Stimulated activated CD8-positive, alpha-beta memory T cell treated with anti-CD3 and anti-CD28 coated beads, Interleukin-7, amount 100 ng/mL, for 48 hours (primary cell): ENCODE results near the gene COQ3.
"Not testable (repeated sequence)": the region's sequence is repeated elsewhere in the genome, so short reads cannot be mapped to it uniquely, and the experiment has no call there.

Experiments used
- DNase-seq, 2 donors: peaks; one replicate each; pipeline ENCODE4 v3.0.0-alpha.2; 2020; ENCODE audit warnings: low read depth in 1 of 2; ENCODE audit errors: extremely low read depth in 1 of 2

COQ3 gene

DNA sequence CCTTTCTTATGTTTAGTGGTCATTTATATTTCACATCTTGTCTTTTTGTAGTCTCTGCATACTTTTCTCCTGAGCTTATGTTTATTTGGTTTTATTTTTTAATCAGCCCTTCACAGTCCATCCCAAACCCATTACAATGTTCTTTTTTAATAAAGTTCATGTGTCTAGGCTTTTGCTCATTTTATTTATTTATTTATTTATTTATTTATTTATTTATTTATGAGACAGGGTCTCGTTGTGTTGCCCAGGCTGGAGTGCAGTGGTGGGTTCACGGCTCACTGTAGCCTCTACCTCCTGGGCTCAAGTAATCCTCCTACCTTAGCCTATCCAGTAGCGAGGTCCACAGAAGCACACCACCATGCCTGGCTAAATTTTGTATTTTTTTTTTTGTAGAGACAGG, 3.1 kb downstream of the COQ3 start:
- DNase-seq, result no peak

GRCh38 chr6:99384507-99384906, 9.5 kb downstream of the COQ3 start:
- DNase-seq, result no peak

DNA sequence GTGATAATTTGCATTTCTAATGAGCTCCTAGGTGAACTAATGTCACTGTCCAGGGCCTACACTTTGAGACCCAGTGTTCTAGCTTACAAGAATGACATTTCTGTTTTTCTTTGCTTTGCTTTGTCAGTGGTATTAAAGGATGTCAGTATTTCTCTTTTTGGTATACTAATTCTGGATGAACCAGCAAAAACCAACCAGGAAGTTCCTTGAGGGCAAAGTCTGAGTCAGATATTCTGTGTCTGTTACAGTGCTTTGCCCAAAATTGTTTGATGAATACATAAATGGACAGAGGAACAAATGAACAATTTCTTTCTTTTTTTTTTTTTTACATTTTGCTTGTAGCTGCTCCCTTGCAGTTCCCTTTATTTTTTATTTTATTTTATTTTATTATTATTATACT, 15.4 kb downstream of the COQ3 start:
- no peak for DNase-seq

- no peak for DNase-seq
Observed at GRCh38 chr6:99369533-99369932, 24.5 kb downstream of the COQ3 start.

GRCh38 chr6:99366852-99367251, 27.1 kb downstream of the COQ3 start:
- no peak for DNase-seq

GRCh38 chr6:99364026-99364425, 30.0 kb downstream of the COQ3 start:
- no peak for DNase-seq

- DNase-seq, result peak in 1 of 2 donors; percentile 11
Observed at GRCh38 chr6:99362678-99363268, 31.2 kb downstream of the COQ3 start.

DNA sequence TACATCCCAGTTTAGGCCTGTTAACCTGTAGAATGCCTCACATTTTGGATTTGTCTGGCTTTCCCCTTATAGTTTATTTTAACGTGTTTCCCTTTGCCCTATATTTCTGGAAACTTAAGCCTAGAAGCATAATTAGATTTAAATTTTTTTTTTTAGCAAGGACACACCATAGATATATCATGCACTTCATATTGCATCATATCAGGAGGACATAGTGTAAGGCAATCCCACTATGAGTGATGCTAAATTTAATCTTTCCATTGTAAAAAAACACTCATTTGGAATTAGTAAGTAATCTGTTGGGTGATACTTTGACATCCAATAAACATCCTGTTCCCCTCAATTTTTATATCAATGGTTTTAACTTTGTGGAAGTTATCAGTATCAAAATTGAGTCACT, 34.2 kb downstream of the COQ3 start:
- no peak for DNase-seq

DNA sequence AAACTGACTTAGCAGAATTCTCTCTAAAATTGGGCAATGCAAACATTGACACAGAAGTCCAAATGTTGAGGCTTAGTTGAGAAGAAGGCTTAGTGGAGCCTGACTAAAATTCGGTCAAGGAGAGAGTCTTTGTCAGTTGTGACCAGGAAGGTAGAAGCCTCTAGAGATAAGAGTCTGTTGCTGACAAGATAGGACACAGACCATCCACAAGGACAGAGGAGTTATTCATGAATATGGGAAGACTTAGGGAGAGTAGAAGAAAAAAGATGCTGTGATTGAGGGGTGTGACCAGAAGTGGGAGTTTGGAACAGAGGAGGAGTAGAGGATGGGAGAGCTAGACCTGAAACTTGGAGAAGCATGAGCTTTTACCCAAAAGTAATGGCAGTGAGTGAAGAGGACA, 37.4 kb downstream of the COQ3 start:
- DNase-seq, result no peak

DNA sequence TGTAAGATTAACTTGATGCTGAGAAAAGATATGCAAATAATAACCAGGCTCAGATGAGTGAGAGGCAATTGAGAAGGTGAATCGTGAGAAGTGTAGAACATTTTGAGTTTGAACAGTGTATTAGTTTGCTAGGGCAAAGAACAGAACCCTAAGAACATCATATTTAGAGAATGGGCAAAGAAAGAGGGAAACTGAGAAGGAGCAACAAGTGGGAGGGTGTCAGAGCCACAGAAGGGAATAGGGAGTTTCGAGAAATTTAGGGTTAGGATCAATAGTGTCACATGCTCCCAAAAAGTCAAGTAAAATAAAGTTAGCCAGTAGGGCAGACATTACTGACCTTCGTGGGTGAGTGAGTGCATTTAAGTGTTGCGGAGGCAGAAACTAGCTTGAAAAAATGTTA, 39.0 kb downstream of the COQ3 start:
- DNase-seq, result no peak

DNA sequence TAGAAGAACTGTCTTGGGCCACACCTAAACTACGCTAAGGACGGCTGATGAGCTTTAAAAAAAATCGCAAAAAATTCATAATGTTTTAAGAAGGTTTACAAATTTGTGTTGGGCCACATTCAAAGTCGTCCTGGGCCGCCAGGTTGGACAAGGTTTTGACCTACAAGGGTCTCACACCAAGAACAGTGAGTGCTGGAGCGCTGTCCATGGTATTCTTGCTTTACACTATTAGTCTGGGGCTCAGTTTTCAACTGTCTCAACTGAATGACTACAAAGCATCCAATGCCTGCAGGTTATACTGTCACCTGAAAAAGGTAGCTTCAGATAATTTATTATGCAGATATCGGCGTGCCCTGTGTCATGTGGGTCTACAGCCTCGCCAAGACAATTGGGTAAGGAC, 40.9 kb downstream of the COQ3 start:
- no peak for DNase-seq

GRCh38 chr6:99350573-99350972, 43.4 kb downstream of the COQ3 start:
- no peak for DNase-seq

DNA sequence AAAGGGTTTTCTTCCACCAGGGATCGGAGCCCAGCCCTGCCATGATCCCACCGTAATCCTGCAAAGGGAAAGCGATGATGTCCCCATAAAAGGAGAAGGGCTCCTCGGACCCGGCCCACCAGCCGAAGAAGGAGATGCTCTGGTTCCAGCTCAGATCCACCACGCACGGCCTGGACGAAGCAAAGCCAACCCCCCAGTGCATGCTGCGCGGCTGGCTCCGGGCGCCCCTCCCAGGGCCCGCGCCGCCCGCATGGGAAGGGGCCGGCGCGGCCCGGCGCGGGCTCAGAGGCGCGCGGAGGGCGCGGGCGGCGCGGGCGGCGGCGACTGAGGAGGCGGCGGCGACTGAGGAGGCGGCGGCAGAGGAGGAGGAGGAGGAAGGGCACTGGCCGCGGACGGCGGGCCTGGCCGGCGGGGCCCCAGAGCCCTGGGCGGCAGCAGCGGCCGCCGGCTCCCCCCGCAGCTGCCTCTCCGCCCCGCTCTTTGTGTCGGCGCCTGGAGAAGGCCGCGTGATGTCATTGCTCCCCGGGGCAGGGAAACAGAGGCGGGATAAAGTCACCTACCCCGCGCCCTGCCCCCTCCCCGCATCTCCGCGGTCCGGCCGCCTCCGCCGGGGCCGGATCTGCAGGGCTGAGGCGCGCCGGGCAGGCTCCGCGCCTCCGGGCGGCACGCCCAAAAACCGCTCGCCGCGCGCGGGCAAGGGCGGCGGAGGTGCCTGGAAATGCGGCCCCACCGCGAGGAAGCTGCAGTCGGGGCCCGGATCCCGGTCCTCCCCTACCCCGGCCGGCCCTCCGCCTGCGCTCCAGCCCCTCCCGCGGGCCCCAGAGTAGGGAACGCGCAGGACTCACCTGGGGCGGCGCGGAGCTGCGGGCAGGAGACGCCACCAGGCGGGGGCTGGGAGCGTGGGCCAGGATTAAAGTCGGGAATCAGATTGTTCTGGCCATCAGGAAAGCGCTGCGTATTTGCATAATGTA, 44.5 kb downstream of the COQ3 start, which contains the start of gene FAXC:
Gene FAXC (minus strand): TSS at position 504 of the 971 bp plus-strand sequence. CDS start 302 bp downstream, at position 202.
- DNase-seq, result no peak

GRCh38 chr6:99348288-99349170, 45.5 kb downstream of the COQ3 start:
- no peak for DNase-seq

GRCh38 chr6:99347804-99348203, 46.2 kb downstream of the COQ3 start:
- no peak for DNase-seq

DNA sequence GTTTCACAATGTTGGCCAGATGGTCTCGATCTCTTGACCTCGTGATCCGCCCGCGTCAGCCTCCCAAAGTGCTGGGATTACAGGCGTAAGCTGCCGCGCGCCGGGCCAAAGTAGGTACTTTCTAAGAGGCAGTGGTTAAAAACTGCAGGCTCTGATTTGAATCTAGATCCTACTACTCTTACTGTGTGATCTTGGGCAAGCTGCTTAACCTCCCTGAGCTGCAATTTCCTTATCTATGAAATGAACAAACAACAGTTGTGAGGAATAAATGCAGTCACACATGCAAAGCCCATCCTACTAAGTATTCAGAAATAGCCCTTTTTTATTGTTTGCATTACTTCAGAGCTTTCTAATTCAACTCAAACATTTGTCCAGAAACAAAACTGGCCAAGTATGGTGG, 47.4 kb downstream of the COQ3 start:
- no peak for DNase-seq

DNA sequence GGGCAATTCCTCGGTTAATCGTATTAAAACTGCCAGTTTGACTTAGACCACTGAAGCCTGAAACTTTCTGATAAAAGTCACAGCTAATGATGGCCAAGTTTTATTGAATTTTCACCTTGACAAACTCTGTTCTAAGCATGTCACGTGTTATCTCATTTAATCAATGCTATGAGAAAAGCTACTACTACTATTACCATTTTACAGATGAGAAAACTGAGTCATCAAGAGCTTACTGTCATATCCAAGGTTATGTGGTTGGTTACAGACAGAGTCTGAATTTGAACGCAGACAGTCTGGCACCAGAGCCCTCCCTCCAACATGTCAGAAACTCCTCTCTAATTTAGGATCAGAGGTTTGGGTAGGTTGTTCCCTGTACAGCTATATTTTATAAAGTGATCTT, 48.8 kb downstream of the COQ3 start:
- DNase-seq, result no peak

GRCh38 chr6:99344289-99344688, 49.7 kb downstream of the COQ3 start:
- DNase-seq, result no peak

- no peak for DNase-seq
Observed at GRCh38 chr6:99341862-99342455, 52.0 kb downstream of the COQ3 start.

DNA sequence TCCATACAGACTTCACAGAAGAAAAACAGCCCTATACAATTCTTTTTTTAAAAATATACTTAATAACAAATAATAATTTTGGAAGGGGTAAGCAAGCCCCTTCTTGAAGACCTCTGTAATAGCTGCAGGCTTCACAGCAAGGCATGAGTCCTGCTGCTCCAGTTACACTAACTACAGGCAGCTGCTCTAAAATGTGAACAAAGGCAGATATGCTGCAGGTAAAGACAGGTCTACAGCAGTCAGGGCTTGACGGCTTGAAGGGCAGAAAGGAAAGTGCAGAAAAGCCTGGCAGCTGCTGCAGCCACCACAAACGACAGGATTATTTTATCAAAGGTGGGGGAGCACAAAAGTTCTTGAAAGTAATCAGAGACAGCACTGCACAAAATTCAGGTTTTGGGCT, 55.8 kb downstream of the COQ3 start:
- DNase-seq, result no peak

DNA sequence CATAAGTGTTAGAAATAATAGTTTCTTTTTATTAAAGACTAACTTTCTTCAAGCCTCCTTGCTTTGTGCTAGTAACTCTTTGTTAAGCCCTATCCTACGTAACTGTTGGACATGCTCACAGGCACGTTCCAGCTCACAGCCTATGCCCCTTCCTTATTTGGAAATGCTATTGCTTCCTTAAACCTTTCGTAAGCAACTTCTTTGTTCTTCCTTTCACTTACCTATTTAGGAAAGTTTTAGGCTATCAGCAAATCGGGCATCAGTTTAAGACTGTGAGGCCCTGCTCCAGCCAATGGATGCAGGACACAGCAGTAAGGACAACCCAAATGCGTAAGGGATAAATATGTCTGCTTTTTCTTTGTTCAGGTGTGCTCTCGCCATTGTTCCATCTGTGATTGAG, 58.7 kb downstream of the COQ3 start:
- DNase-seq, result not testable (repeated sequence)
